GM18511 (cell line): Measurements from ENCODE around the gene C6orf136.
A peak's percentile ranks its signal among the peaks of the same experiment; 100 is the strongest.

Experiments
- ATAC-seq: cut with Tn5 transposase; IDR thresholded peaks from one replicate; pipeline ENCODE4 v1.9.1; 2021; ENCODE audit warnings: mild to moderate bottlenecking, moderate library complexity; ENCODE audit not compliant: unreplicated experiment

The C6orf136 gene

GRCh38 chr6:30646450-30647241 lies at the start of gene C6orf136:
Gene C6orf136 (plus strand): TSS chr6:30647133. CDS start chr6:30647232, 99 bp downstream.
- peak; percentile 71 for ATAC-seq

GRCh38 chr6:30597315-30598144 lies 49.4 kb upstream of the C6orf136 start:
- peak; percentile 58 for ATAC-seq

GRCh38 chr6:30598912-30599624 lies 47.9 kb upstream of the C6orf136 start:
- no peak for ATAC-seq

- ATAC-seq, result no peak
Observed at GRCh38 chr6:30599625-30600324, 47.2 kb upstream of the C6orf136 start.

GRCh38 chr6:30600451-30600961 lies 46.4 kb upstream of the C6orf136 start:
- ATAC-seq, result no peak

- no peak for ATAC-seq
Observed at GRCh38 chr6:30601436-30601814, 45.5 kb upstream of the C6orf136 start.

GRCh38 chr6:30601815-30602641 lies 44.9 kb upstream of the C6orf136 start:
- ATAC-seq, result no peak

- no peak for ATAC-seq
Observed at GRCh38 chr6:30603961-30604360, 43.0 kb upstream of the C6orf136 start.

- ATAC-seq, result no peak
Observed at GRCh38 chr6:30610065-30610464, 36.9 kb upstream of the C6orf136 start.

GRCh38 chr6:30611150-30611855 lies 35.6 kb upstream of the C6orf136 start:
- ATAC-seq, result no peak

- ATAC-seq, result no peak
Observed at GRCh38 chr6:30611856-30612194, 35.1 kb upstream of the C6orf136 start.

GRCh38 chr6:30612213-30612612 lies 34.7 kb upstream of the C6orf136 start:
- ATAC-seq, result no peak

GRCh38 chr6:30612687-30613248 lies 34.2 kb upstream of the C6orf136 start:
- ATAC-seq, result no peak

GRCh38 chr6:30613251-30614043 lies 33.5 kb upstream of the C6orf136 start:
- no peak for ATAC-seq

- no peak for ATAC-seq
Observed at GRCh38 chr6:30614044-30614842, 32.7 kb upstream of the C6orf136 start.

- ATAC-seq, result peak; percentile 50
Observed at GRCh38 chr6:30614843-30615218, 32.1 kb upstream of the C6orf136 start.

- no peak for ATAC-seq
Observed at GRCh38 chr6:30615219-30615957, 31.5 kb upstream of the C6orf136 start.
